ENCODE data around the gene RASSF3.

DNA sequence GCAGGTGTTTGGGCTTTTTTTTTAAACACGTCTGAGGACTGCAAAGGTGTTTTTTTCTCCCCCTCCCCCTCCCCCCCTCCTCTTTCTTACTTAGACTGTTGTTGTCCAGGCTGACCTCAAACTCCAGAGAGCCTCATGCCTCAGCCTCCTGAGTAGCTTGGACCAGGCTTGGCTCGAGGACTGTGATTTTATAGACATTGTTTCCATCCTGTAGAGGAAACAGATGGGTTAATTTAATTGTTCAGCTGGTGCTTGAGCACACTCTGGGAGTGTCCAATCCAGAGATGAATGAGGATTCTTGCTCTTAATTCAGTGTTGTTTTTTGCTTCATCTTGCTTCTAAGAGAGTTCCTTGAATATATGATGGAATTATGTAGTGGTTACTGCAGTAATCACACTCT lies 42.1 kb downstream of the RASSF3 start:
- TF ChIP-seq, protein P1, sequence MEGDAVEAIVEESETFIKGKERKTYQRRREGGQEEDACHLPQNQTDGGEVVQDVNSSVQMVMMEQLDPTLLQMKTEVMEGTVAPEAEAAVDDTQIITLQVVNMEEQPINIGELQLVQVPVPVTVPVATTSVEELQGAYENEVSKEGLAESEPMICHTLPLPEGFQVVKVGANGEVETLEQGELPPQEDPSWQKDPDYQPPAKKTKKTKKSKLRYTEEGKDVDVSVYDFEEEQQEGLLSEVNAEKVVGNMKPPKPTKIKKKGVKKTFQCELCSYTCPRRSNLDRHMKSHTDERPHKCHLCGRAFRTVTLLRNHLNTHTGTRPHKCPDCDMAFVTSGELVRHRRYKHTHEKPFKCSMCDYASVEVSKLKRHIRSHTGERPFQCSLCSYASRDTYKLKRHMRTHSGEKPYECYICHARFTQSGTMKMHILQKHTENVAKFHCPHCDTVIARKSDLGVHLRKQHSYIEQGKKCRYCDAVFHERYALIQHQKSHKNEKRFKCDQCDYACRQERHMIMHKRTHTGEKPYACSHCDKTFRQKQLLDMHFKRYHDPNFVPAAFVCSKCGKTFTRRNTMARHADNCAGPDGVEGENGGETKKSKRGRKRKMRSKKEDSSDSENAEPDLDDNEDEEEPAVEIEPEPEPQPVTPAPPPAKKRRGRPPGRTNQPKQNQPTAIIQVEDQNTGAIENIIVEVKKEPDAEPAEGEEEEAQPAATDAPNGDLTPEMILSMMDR (optimal IDR thresholded peaks at IDR 0.05 in 1 of 3, IDR thresholded peaks at IDR 0.05 in 1 of 3, conservative IDR thresholded peaks at IDR 0.05 in 1 of 3; ENCODE audit: extremely low read depth in 1 of 3, insufficient read depth in 2 of 3, low read length in 3 of 3) = no peak
- no peak for TF ChIP-seq EZH2 (IDR thresholded peaks at IDR 0.05; ENCODE audit: low read length)

All from keratinocyte (primary cell).